ENCODE data around the gene RNU5B-1. TPM values are rescaled to one million over a fixed set of nuclear protein-coding genes. Genes with fewer than 3 reads are reported as not detected.
A peak's percentile ranks its signal among the peaks of the same experiment; 100 is the strongest.

RNU5B-1 gene
- total and polyA plus RNA-seq, 9 of the 15 experiments (the other 6 are each of a cell fraction or from before 2014, with no cell fraction given): 14.2 TPM; not detected in 8

DNA sequence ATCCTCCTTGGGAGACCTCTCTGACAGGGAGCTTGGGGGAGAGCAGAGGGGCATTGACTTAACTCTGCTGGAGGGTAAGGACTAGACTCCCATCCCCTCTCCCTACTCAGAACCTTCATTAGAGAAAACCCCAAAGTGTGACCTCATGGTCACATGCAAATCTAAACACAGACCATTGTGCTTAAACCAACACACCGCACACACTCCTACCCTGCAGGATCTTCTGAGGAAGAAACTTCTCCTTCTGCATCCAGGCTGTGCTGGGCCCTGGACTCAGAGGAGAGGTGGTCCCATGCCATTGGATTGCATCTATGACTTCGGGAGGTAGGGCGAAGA lies 17.0 kb upstream of the RNU5B-1 start:
- in situ Hi-C loops (cut with MboI): no loop called here

More for the DNA sequence above, 17.0 kb upstream of the RNU5B-1 start:
- BruUV-seq (replicated peaks): no TSS peak
- no peak overlapping the region for H3K4me3 ChIP-seq
- peak overlapping the region; percentile 85; the same call in 1 of the 2 replicates for H3K4me2 ChIP-seq (ENCODE audit: insufficient read depth, low read length)
- H4K20me1 ChIP-seq (replicated peaks; ENCODE audit: control insufficient read depth, insufficient read depth, low read length): no peaks in the 10 kb centered on the region
- H3K79me2 ChIP-seq (ENCODE audit: control insufficient read depth, insufficient read depth, low read length): peaks cover 4% of the 10 kb centered on the region; the same call in 1 of the 3 replicates
- no peaks in the 10 kb centered on the region for H3K9me3 ChIP-seq (replicated peaks; ENCODE audit: control insufficient read depth, insufficient read depth, low read depth, low read length)
- peaks cover 10 to 17% of the 10 kb centered on the region in 2 experiments; a peak in 4 of 5 replicates for H3K4me1 ChIP-seq (replicated peaks in 1 of 2; ENCODE audit: control insufficient read depth in 2 of 2, insufficient read depth in 2 of 2, low read length in 2 of 2)
- CTCF ChIA-PET (ENCODE audit: low intra/inter-chr PET ratio): no interaction called here
- TF ChIP-seq, protein P1, sequence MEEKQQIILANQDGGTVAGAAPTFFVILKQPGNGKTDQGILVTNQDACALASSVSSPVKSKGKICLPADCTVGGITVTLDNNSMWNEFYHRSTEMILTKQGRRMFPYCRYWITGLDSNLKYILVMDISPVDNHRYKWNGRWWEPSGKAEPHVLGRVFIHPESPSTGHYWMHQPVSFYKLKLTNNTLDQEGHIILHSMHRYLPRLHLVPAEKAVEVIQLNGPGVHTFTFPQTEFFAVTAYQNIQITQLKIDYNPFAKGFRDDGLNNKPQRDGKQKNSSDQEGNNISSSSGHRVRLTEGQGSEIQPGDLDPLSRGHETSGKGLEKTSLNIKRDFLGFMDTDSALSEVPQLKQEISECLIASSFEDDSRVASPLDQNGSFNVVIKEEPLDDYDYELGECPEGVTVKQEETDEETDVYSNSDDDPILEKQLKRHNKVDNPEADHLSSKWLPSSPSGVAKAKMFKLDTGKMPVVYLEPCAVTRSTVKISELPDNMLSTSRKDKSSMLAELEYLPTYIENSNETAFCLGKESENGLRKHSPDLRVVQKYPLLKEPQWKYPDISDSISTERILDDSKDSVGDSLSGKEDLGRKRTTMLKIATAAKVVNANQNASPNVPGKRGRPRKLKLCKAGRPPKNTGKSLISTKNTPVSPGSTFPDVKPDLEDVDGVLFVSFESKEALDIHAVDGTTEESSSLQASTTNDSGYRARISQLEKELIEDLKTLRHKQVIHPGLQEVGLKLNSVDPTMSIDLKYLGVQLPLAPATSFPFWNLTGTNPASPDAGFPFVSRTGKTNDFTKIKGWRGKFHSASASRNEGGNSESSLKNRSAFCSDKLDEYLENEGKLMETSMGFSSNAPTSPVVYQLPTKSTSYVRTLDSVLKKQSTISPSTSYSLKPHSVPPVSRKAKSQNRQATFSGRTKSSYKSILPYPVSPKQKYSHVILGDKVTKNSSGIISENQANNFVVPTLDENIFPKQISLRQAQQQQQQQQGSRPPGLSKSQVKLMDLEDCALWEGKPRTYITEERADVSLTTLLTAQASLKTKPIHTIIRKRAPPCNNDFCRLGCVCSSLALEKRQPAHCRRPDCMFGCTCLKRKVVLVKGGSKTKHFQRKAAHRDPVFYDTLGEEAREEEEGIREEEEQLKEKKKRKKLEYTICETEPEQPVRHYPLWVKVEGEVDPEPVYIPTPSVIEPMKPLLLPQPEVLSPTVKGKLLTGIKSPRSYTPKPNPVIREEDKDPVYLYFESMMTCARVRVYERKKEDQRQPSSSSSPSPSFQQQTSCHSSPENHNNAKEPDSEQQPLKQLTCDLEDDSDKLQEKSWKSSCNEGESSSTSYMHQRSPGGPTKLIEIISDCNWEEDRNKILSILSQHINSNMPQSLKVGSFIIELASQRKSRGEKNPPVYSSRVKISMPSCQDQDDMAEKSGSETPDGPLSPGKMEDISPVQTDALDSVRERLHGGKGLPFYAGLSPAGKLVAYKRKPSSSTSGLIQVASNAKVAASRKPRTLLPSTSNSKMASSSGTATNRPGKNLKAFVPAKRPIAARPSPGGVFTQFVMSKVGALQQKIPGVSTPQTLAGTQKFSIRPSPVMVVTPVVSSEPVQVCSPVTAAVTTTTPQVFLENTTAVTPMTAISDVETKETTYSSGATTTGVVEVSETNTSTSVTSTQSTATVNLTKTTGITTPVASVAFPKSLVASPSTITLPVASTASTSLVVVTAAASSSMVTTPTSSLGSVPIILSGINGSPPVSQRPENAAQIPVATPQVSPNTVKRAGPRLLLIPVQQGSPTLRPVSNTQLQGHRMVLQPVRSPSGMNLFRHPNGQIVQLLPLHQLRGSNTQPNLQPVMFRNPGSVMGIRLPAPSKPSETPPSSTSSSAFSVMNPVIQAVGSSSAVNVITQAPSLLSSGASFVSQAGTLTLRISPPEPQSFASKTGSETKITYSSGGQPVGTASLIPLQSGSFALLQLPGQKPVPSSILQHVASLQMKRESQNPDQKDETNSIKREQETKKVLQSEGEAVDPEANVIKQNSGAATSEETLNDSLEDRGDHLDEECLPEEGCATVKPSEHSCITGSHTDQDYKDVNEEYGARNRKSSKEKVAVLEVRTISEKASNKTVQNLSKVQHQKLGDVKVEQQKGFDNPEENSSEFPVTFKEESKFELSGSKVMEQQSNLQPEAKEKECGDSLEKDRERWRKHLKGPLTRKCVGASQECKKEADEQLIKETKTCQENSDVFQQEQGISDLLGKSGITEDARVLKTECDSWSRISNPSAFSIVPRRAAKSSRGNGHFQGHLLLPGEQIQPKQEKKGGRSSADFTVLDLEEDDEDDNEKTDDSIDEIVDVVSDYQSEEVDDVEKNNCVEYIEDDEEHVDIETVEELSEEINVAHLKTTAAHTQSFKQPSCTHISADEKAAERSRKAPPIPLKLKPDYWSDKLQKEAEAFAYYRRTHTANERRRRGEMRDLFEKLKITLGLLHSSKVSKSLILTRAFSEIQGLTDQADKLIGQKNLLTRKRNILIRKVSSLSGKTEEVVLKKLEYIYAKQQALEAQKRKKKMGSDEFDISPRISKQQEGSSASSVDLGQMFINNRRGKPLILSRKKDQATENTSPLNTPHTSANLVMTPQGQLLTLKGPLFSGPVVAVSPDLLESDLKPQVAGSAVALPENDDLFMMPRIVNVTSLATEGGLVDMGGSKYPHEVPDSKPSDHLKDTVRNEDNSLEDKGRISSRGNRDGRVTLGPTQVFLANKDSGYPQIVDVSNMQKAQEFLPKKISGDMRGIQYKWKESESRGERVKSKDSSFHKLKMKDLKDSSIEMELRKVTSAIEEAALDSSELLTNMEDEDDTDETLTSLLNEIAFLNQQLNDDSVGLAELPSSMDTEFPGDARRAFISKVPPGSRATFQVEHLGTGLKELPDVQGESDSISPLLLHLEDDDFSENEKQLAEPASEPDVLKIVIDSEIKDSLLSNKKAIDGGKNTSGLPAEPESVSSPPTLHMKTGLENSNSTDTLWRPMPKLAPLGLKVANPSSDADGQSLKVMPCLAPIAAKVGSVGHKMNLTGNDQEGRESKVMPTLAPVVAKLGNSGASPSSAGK (IDR thresholded peaks at IDR 0.05): peak; percentile 38; the same call in 1 of the 2 replicates
- TF ChIP-seq POLR3A (IDR thresholded peaks at IDR 0.05; ENCODE audit: borderline replicate concordance, extremely low read depth, insufficient read depth, insufficient read length): no peak
- 0 out of 2 replicates have a peak, but pooled peaks have one; percentile 30 for TF ChIP-seq BHLHE40 (IDR thresholded peaks at IDR 0.05; ENCODE audit: low read length)
- TF ChIP-seq JUND (IDR thresholded peaks at IDR 0.05; ENCODE audit: borderline replicate concordance, low read depth, low read length): peak; percentile 23; the same call in 1 of the 2 replicates
- no peak; the same call in 1 of the 3 replicates for TF ChIP-seq JUND (tag; IDR thresholded peaks at IDR 0.05; ENCODE audit: borderline replicate concordance, low read depth, low read length)
- TF ChIP-seq, protein P2, sequence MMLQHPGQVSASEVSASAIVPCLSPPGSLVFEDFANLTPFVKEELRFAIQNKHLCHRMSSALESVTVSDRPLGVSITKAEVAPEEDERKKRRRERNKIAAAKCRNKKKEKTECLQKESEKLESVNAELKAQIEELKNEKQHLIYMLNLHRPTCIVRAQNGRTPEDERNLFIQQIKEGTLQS (IDR thresholded peaks at IDR 0.05): peak; percentile 40; the same call in 1 of the 2 replicates
- TF ChIP-seq, protein P2 (CRISPR knock-in tag; conservative IDR thresholded peaks at IDR 0.05): no peak
- TF ChIP-seq PHB (CRISPR knock-in tag; IDR thresholded peaks at IDR 0.05): no peak
- TF ChIP-seq ELF2 (CRISPR knock-in tag; IDR thresholded peaks at IDR 0.05): no peak
- no peaks in the 10 kb centered on the region for H3K9me1 ChIP-seq (ENCODE audit: control insufficient read depth, insufficient read depth, low read length)
- intact Hi-C loops (cut with micrococcal nuclease): no loop called here
- no peak for ATAC-seq
- H3K36me3 ChIP-seq (ENCODE audit: control insufficient read depth, insufficient read depth, low read length): no peaks in the 10 kb centered on the region
- H3K27ac ChIP-seq (ENCODE audit: extremely low read depth, low read depth, low read length): no peak overlapping the region
- 74% methylated on average over 3 of the region's 3 CpGs for WGBS (ENCODE audit: insufficient coverage, low coverage, missing lambda C conversion rate)
- H2AFZ ChIP-seq (ENCODE audit: low read depth, low read length): peak overlapping the region; percentile 95
- no peaks in the 10 kb centered on the region for H3K27me3 ChIP-seq (ENCODE audit: control insufficient read depth in 2 of 2, insufficient read depth in 2 of 2, low read length in 2 of 2)
- DNase-seq (ENCODE audit: extremely low read depth in 1 of 4, low spot score in 3 of 4): peak in 1 of 4 experiments; percentile 2
- H3K9ac ChIP-seq (ENCODE audit: insufficient read depth in 1 of 2, low read depth in 2 of 2, low read length in 2 of 2): peak overlapping the region; percentile 55 to 89; a peak in 3 of 4 replicates
- FAIRE-seq: no peak
- POLR2A ChIA-PET: interaction anchor here (0.7 to 8.4 kb wide), 6 partner anchors 9 to 66 kb away, joined by 3 to 91 read pairs (median 5); partner anchors contain the start of genes RNU5A-1 and RNU5B-1

Measured in K562 (cell line).